PC-3 (cell line): ENCODE results near the gene CMSS1. TPM values are rescaled to one million over a fixed set of nuclear protein-coding genes. Genes with fewer than 3 reads are reported as not detected.

ENCODE experiments used
- ATAC-seq: fragments of 200-7000 bp; cut with Tn5 transposase; 2 replicates; pipeline ENCODE4 v1.9.1; 2020; ENCODE audit warnings: mild to moderate bottlenecking, moderate library complexity
- BruUV-seq: library from RNA; stranded (reverse); fragments of 400-500 nt; replicated peaks from 2 replicates; lab custom pipeline; 2021; lab: Mats Ljungman, UMichigan
- CTCF ChIA-PET: fragments of 300-600 bp; sonication (Branson Sonifier 250); formaldehyde crosslinking; loops from one replicate; lab custom pipeline; 2022; ENCODE audit warnings: antibody characterized with exemption; lab: Charles Lee
- POLR2A ChIA-PET: fragments of 300-600 bp; sonication (Branson Sonifier 250); formaldehyde crosslinking; loops from one replicate; lab custom pipeline; 2022; ENCODE audit warnings: antibody characterized with exemption; ENCODE audit not compliant: unreplicated experiment; lab: Charles Lee
- DNase-seq: peaks from one replicate; pipeline ENCODE4 v3.0.0-alpha.2; 2015
- H2AFZ ChIP-seq: fragments of 300-600 bp; sonication (generic); 2 replicates; pipeline ENCODE4 v1.6.0; 2016; ENCODE audit warnings: antibody characterized with exemption, low read length
- H3F3A ChIP-seq: fragments of 300-600 bp; sonication (generic); one replicate; pipeline ENCODE4 v1.6.0; 2017; ENCODE audit warnings: antibody characterized with exemption, low read length, control low read depth, mild to moderate bottlenecking; ENCODE audit not compliant: unreplicated experiment
- H3K27ac ChIP-seq: fragments of 300-600 bp; sonication (generic); 2 replicates; pipeline ENCODE4 v1.5.1; 2016; ENCODE audit warnings: mild to moderate bottlenecking, low read length
- H3K27me3 ChIP-seq: fragments of 300-600 bp; sonication (generic); 2 replicates; pipeline ENCODE4 v1.6.1; 2016; ENCODE audit warnings: low read length, mixed read lengths
- H3K36me3 ChIP-seq: fragments of 300-600 bp; sonication (generic); 2 replicates; pipeline ENCODE4 v1.6.1; 2016; ENCODE audit warnings: low read depth, mixed run types, low read length, mixed read lengths
- H3K4me1 ChIP-seq: fragments of 300-600 bp; sonication (generic); 2 replicates; pipeline ENCODE4 v1.5.1; 2016; ENCODE audit warnings: low read length; ENCODE audit not compliant: insufficient read depth
- H3K4me2 ChIP-seq: fragments of 300-600 bp; sonication (generic); 2 replicates; pipeline ENCODE4 v1.6.0; 2016; ENCODE audit warnings: low read length
- H3K4me3 ChIP-seq: fragments of 300-600 bp; sonication (generic); 2 replicates; pipeline ENCODE4 v1.5.1; 2016; ENCODE audit warnings: mild to moderate bottlenecking, low read length, mixed read lengths
- H3K79me2 ChIP-seq: fragments of 300-600 bp; sonication (generic); 2 replicates; pipeline ENCODE4 v1.6.1; 2017; ENCODE audit warnings: low read length, mixed read lengths
- H3K9ac ChIP-seq: fragments of 300-600 bp; sonication (generic); 2 replicates; pipeline ENCODE4 v1.6.0; 2016; ENCODE audit warnings: mild to moderate bottlenecking, low read length
- H3K9me2 ChIP-seq: fragments of 300-600 bp; sonication (generic); replicated peaks from 2 replicates; pipeline ENCODE4 v1.6.1; 2016; ENCODE audit warnings: mixed run types, low read length, mixed read lengths
- H3K9me3 ChIP-seq: fragments of 300-600 bp; sonication (generic); 2 replicates; pipeline ENCODE4 v1.6.1; 2016; ENCODE audit warnings: low read length, mixed read lengths
- H4K20me1 ChIP-seq: fragments of 300-600 bp; sonication (generic); 2 replicates; pipeline ENCODE4 v1.6.1; 2016; ENCODE audit warnings: low read length, mixed read lengths
- EZH2 ChIP-seq: fragments of 300-600 bp; sonication (generic); IDR thresholded peaks from one replicate; pipeline ENCODE4 v1.6.1; 2017; ENCODE audit warnings: antibody characterized with exemption, mild to moderate bottlenecking, low read length; ENCODE audit not compliant: unreplicated experiment
- EZH2phosphoT487 ChIP-seq: fragments of 300-600 bp; sonication (generic); IDR thresholded peaks from 2 replicates; pipeline ENCODE4 v1.6.1; 2018; ENCODE audit warnings: mild to moderate bottlenecking, antibody characterized with exemption, low read length, borderline replicate concordance
- intact Hi-C: fragments of 100-400 bp; cut with micrococcal nuclease; formaldehyde crosslinking; loops from 2 replicates; pipeline ENCODE4 v1.9.0; 2023
- total RNA-seq: library from RNA; depleted of rRNA; stranded (reverse); fragments of >200 nt; gene quantifications from 2 replicates; pipeline ENCODE4 v1.2.3, GENCODE V29; 2014
- TF ChIP-seq, protein P1 (sequence below): fragments of 300-600 bp; sonication (generic); conservative IDR thresholded peaks from 2 replicates; pipeline ENCODE4 v1.5.1; 2017; ENCODE audit warnings: antibody characterized with exemption, low read depth, mild to moderate bottlenecking, low read length

CMSS1 gene
- total RNA-seq, 1 experiment from 2014 or later, result 63.1 TPM

DNA sequence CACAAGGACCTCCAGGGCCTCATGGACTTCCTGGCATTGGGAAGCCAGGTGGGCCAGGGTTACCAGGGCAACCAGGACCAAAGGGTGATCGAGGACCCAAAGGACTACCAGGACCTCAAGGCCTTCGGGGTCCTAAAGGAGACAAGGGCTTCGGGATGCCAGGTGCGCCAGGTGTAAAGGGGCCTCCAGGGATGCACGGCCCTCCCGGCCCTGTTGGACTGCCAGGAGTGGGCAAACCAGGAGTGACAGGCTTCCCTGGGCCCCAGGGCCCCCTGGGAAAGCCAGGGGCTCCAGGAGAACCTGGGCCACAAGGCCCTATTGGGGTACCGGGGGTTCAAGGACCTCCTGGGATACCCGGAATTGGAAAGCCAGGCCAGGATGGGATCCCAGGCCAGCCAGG is 23.2 kb upstream of the CMSS1 start:
- no peak for ATAC-seq
- CTCF ChIA-PET, result no interaction called here
- Histone ChIP-seq H3K9me2 (no peaks in the 10 kb centered on the region), H3K4me3 (no peak overlapping the region), H3K9ac (no peak overlapping the region), H3K4me1 (no peaks in the 10 kb centered on the region), H3K27me3 (no peaks in the 10 kb centered on the region), H3K27ac (no peak overlapping the region), H4K20me1 (no peaks in the 10 kb centered on the region), H3K79me2 (no peaks in the 10 kb centered on the region), H3K4me2 (no peak overlapping the region), H2AFZ (no peak overlapping the region), H3K36me3 (no peaks in the 10 kb centered on the region), H3F3A (no peaks in the 10 kb centered on the region), H3K9me3 (no peaks in the 10 kb centered on the region)
- no TSS peak for BruUV-seq
- TF ChIP-seq EZH2 (no peak), EZH2phosphoT487 (no peak)
- TF ChIP-seq, protein P1, sequence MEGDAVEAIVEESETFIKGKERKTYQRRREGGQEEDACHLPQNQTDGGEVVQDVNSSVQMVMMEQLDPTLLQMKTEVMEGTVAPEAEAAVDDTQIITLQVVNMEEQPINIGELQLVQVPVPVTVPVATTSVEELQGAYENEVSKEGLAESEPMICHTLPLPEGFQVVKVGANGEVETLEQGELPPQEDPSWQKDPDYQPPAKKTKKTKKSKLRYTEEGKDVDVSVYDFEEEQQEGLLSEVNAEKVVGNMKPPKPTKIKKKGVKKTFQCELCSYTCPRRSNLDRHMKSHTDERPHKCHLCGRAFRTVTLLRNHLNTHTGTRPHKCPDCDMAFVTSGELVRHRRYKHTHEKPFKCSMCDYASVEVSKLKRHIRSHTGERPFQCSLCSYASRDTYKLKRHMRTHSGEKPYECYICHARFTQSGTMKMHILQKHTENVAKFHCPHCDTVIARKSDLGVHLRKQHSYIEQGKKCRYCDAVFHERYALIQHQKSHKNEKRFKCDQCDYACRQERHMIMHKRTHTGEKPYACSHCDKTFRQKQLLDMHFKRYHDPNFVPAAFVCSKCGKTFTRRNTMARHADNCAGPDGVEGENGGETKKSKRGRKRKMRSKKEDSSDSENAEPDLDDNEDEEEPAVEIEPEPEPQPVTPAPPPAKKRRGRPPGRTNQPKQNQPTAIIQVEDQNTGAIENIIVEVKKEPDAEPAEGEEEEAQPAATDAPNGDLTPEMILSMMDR, result no peak
- no peak for DNase-seq
- intact Hi-C loops, result no loop called here
- POLR2A ChIA-PET, result no interaction called here

DNA sequence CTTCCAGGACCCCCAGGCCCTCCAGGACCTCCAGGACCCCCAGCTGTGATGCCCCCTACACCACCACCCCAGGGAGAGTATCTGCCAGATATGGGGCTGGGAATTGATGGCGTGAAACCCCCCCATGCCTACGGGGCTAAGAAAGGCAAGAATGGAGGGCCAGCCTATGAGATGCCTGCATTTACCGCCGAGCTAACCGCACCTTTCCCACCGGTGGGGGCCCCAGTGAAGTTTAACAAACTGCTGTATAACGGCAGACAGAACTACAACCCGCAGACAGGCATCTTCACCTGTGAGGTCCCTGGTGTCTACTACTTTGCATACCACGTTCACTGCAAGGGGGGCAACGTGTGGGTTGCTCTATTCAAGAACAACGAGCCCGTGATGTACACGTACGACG is 22.1 kb upstream of the CMSS1 start:
- Histone ChIP-seq H3K4me1 (no peaks in the 10 kb centered on the region), H3K27ac (no peak overlapping the region), H3F3A (no peaks in the 10 kb centered on the region), H3K4me3 (no peak overlapping the region), H3K27me3 (no peaks in the 10 kb centered on the region), H3K36me3 (no peaks in the 10 kb centered on the region), H3K79me2 (no peaks in the 10 kb centered on the region), H3K4me2 (no peak overlapping the region), H4K20me1 (no peaks in the 10 kb centered on the region), H3K9me3 (no peaks in the 10 kb centered on the region), H3K9me2 (no peaks in the 10 kb centered on the region), H2AFZ (no peak overlapping the region), H3K9ac (no peak overlapping the region)
- DNase-seq (no peak), ATAC-seq (no peak)
- TF ChIP-seq EZH2phosphoT487 (no peak), EZH2 (no peak)
- TF ChIP-seq, protein P1, result no peak
- intact Hi-C loops, result no loop called here
- ChIA-PET POLR2A (no interaction called here), CTCF (no interaction called here)
- no TSS peak for BruUV-seq

DNA sequence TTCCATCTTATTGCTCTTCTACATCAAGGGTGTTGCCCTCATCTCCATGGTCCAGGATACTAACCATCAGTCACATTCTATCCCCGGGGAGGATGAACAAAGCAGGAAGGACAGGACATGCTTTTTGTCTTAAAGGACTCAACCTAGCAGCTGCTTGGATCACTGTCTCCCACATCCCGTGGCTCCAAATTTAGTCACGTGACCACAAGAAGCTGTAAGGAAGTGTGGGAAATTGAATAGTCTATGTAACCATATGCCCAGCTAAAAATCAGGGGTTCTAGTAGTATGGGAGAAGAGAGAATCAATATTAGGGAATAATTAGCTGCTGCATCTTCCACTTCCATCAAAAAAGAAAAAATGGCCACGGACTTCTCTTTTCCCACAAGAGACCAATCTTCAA is 18.2 kb upstream of the CMSS1 start:
- CTCF ChIA-PET, result no interaction called here
- H3K27me3 ChIP-seq, result no peaks in the 10 kb centered on the region
- no peaks in the 10 kb centered on the region for H3K4me1 ChIP-seq
- no peak overlapping the region for H3K27ac ChIP-seq
- H3K9ac ChIP-seq, result no peak overlapping the region
- POLR2A ChIA-PET, result no interaction called here
- intact Hi-C loops, result no loop called here
- H3K36me3 ChIP-seq, result no peaks in the 10 kb centered on the region
- H2AFZ ChIP-seq, result no peak overlapping the region
- no peak for DNase-seq
- H3F3A ChIP-seq, result no peaks in the 10 kb centered on the region
- ATAC-seq, result no peak
- H3K79me2 ChIP-seq, result no peaks in the 10 kb centered on the region
- BruUV-seq, result no TSS peak
- TF ChIP-seq EZH2phosphoT487 (no peak), EZH2 (no peak)
- TF ChIP-seq, protein P1, result no peak
- H3K4me3 ChIP-seq, result no peak overlapping the region
- H4K20me1 ChIP-seq, result no peaks in the 10 kb centered on the region
- 0 out of 2 replicates have a peak, but pooled peaks cover 4% of the 10 kb centered on the region for H3K9me3 ChIP-seq
- no peaks in the 10 kb centered on the region for H3K9me2 ChIP-seq
- H3K4me2 ChIP-seq, result no peak overlapping the region
